ENCODE results near the gene OR6C70. TPM values are rescaled to one million over a fixed set of nuclear protein-coding genes. Genes with fewer than 3 reads are reported as not detected.
"Not testable (repeated sequence)": the region's sequence is repeated elsewhere in the genome, so short reads cannot be mapped to it uniquely, and the experiment has no call there.

Gene OR6C70
- total RNA-seq, 2 donors from 2014 or later: not detected

GRCh38 chr12:55441233-55441632 lies 28.7 kb downstream of the OR6C70 start:
- not testable (repeated sequence) for H3K36me3 Mint-ChIP-seq; H3K27ac Mint-ChIP-seq; DNase-seq (ENCODE audit: low spot score in 2 of 2); ATAC-seq; H3K9me3 Mint-ChIP-seq

- DNase-seq (ENCODE audit: low spot score in 2 of 2): no peak
- H3K27ac Mint-ChIP-seq: no peak overlapping the region
- no peak for ATAC-seq
- no peaks in the 10 kb centered on the region for H3K36me3 Mint-ChIP-seq
- H3K9me3 Mint-ChIP-seq: no peaks in the 10 kb centered on the region
Observed at GRCh38 chr12:55428331-55429243, 41.4 kb downstream of the OR6C70 start.

GRCh38 chr12:55425954-55426353 lies 44.0 kb downstream of the OR6C70 start, which contains the start of gene OR6C76:
OR6C76 (plus strand) TSS chr12:55426254; CDS start chr12:55426254, 0 bp downstream.
- H3K36me3 Mint-ChIP-seq: no peaks in the 10 kb centered on the region
- H3K27ac Mint-ChIP-seq: no peak within 1 kb of the TSS
- H3K9me3 Mint-ChIP-seq: peaks cover 0 to 2% of the 10 kb centered on the region in 2 donors
- ATAC-seq (no peak), DNase-seq (ENCODE audit: low spot score in 2 of 2) (no peak)

DNA sequence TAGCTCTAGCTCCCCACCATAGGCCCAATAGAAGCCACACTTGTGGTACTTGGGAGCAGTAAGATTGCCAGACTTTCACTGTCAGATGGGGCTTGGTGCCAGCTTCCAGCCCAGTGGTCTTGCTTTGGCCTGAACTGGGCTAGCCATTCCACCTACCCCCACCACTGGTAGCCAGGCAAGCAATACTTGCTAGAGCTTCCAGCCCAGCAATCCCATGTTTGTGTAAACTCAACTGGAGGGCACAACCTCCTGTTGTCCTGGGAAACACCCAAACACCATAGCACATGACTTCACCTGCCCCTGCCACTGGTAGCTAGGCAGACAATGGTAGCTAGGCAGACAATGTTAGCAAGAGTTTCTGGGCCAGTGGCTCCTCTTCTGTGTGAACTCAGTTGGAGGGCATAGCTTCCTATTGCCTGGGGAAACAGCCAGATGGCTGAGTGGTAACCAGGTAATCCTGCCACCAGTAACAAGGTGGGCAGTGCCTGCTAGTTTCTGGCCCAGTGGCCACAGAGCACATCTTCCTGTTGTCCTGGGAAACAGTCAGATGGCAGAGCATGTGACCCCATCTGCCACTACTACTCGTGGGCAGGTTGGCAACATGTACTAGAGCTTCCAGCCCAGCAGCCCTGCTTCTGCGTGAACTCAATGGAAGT lies 49.5 kb downstream of the OR6C70 start:
- no peak for ATAC-seq
- Mint-ChIP-seq H3K27ac (no peak overlapping the region), H3K36me3 (peaks cover 0 to 8% of the 10 kb centered on the region in 2 donors), H3K9me3 (peaks cover 0 to 4% of the 10 kb centered on the region in 2 donors)
- no peak for DNase-seq (ENCODE audit: low spot score in 2 of 2)

Other genes starting within 250 kb of the OR6C70 start
- not detected for gene OR10A7, start 249.1 kb downstream of the OR6C70 start, total RNA-seq
- not detected for gene OR6C74, start 225.5 kb downstream of the OR6C70 start, total RNA-seq
- not detected for gene OR6C6, start 173.6 kb downstream of the OR6C70 start, total RNA-seq
- gene OR6C1, start 155.8 kb downstream of the OR6C70 start, total RNA-seq: not detected
- not detected for gene OR6C3, start 139.4 kb downstream of the OR6C70 start, total RNA-seq
- gene OR6C75, start 107.2 kb downstream of the OR6C70 start, total RNA-seq: not detected
- not detected for gene OR6C65, start 69.6 kb downstream of the OR6C70 start, total RNA-seq
- gene OR6C76, start 43.9 kb downstream of the OR6C70 start, total RNA-seq: not detected
- gene OR6C2, start 26.1 kb downstream of the OR6C70 start, total RNA-seq: not detected
- not detected for gene OR6C68, start 22.2 kb upstream of the OR6C70 start, total RNA-seq
- gene OR6C4, start 79.5 kb upstream of the OR6C70 start, total RNA-seq: not detected
- gene OR2AP1, start 102.3 kb upstream of the OR6C70 start, total RNA-seq: not detected
- gene OR10P1, start 166.8 kb upstream of the OR6C70 start, total RNA-seq: not detected
- 10 to 100 TPM in 1 of 2 donors, 1 to 10 TPM in 1; 4.0 to 11.9 TPM for gene ITGA7, start 237.8 kb upstream of the OR6C70 start, total RNA-seq
- 100 to 1,000 TPM; 116 to 118 TPM for gene BLOC1S1, start 245.9 kb upstream of the OR6C70 start, total RNA-seq

Measured in activated naive CD4-positive, alpha-beta T cell treated with anti-CD3 and anti-CD28 coated beads, Interleukin-2, amount 50 U/mL, for 72 hours (primary cell).